Measurements from ENCODE around the gene HIPK1. TPM values are rescaled to one million over a fixed set of nuclear protein-coding genes. Genes with fewer than 3 reads are reported as not detected.

The HIPK1 gene
- total RNA-seq, 1 experiment from 2014 or later: 48.2 TPM

DNA sequence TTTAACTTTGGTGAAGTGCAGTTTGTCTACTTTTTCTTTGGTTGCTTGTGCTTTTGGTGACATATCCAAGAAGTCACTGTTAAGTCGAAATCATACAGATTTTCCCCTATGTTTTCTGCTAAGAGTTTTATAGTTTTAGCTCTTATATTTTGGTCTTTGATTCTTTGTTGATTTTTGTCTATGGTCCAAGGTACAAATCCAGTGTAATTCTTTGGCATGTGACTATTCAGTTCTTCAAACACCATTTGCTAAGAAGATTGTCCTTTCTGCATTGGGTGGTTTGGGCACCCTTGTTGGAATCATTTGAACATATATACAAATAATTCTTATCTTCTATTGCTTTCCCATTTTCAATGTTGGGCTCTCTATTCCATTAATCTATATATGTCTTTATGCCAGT, 16.2 kb downstream of the HIPK1 start:
- H3K4me3 ChIP-seq (ENCODE audit: low read depth, low read length): no peak overlapping the region
- no peaks in the 10 kb centered on the region for H3K27me3 ChIP-seq (replicated peaks; ENCODE audit: control insufficient read depth, insufficient read depth, low read length)
- POLR2A ChIA-PET: no interaction called here
- BruUV-seq (replicated peaks): no TSS peak
- TF ChIP-seq, protein P1, sequence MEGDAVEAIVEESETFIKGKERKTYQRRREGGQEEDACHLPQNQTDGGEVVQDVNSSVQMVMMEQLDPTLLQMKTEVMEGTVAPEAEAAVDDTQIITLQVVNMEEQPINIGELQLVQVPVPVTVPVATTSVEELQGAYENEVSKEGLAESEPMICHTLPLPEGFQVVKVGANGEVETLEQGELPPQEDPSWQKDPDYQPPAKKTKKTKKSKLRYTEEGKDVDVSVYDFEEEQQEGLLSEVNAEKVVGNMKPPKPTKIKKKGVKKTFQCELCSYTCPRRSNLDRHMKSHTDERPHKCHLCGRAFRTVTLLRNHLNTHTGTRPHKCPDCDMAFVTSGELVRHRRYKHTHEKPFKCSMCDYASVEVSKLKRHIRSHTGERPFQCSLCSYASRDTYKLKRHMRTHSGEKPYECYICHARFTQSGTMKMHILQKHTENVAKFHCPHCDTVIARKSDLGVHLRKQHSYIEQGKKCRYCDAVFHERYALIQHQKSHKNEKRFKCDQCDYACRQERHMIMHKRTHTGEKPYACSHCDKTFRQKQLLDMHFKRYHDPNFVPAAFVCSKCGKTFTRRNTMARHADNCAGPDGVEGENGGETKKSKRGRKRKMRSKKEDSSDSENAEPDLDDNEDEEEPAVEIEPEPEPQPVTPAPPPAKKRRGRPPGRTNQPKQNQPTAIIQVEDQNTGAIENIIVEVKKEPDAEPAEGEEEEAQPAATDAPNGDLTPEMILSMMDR (IDR thresholded peaks at IDR 0.05; ENCODE audit: insufficient read depth in 1 of 2, low read depth in 1 of 2, low read length in 1 of 2, severe bottlenecking in 1 of 2, unreplicated experiment in 1 of 2): no peak
- no peaks in the 10 kb centered on the region for H3K27me3 Mint-ChIP-seq (ENCODE audit: insufficient read depth, unreplicated experiment)
- no peaks in the 10 kb centered on the region for H3K9me3 Mint-ChIP-seq (ENCODE audit: unreplicated experiment)
- intact Hi-C loops (cut with micrococcal nuclease; ENCODE audit: unreplicated experiment): no loop called here
- peaks cover 27% of the 10 kb centered on the region for H3K36me3 Mint-ChIP-seq (ENCODE audit: insufficient read depth, unreplicated experiment)
- H3K9me3 ChIP-seq: no peaks in the 10 kb centered on the region
- CTCF ChIA-PET: no interaction called here
- DNase-seq: no peak
- peaks cover 30% of the 10 kb centered on the region for H3K4me1 ChIP-seq
- no peaks in the 10 kb centered on the region; the same call in 1 of the 2 replicates for H3K36me3 ChIP-seq (ENCODE audit: control insufficient read depth, insufficient read depth, low read length)
- H3K4me3 Mint-ChIP-seq (ENCODE audit: unreplicated experiment): no peak overlapping the region
- H3K4me1 Mint-ChIP-seq (ENCODE audit: low read depth, unreplicated experiment): peaks cover 17% of the 10 kb centered on the region
- no peak overlapping the region for H3K27ac Mint-ChIP-seq (ENCODE audit: unreplicated experiment)

DNA sequence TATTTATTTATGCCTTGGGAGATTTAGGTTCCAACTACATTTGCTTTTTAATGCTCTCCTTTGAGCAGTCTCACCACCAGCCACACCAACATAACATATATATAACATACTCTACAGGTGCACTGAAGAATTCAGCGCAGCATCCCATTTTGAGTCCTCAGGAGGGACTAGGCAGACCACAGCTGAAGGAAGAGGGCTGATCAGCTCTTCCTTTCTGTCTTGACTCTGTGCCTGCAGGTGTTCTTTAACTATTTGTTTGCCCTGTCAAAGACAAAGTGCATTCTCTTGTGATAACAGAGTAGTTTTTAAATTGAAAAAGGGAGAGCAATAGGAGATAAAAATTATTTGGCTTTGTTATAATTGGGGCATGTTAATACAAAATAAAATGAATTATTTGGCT, 17.0 kb downstream of the HIPK1 start:
- H3K36me3 ChIP-seq (ENCODE audit: control insufficient read depth, insufficient read depth, low read length): no peaks in the 10 kb centered on the region
- ChIA-PET CTCF (no interaction called here), POLR2A (interaction anchor here (0.6 kb wide), 1 partner anchor 201 kb away, joined by 3 read pairs; no protein-coding TSS in a partner anchor)
- intact Hi-C loops (cut with micrococcal nuclease; ENCODE audit: unreplicated experiment): no loop called here
- TF ChIP-seq, protein P1 (IDR thresholded peaks at IDR 0.05; ENCODE audit: insufficient read depth in 1 of 2, low read depth in 1 of 2, low read length in 1 of 2, severe bottlenecking in 1 of 2, unreplicated experiment in 1 of 2): no peak
- Mint-ChIP-seq H3K27me3 (ENCODE audit: insufficient read depth, unreplicated experiment) (no peaks in the 10 kb centered on the region), H3K4me1 (ENCODE audit: low read depth, unreplicated experiment) (peaks cover 17% of the 10 kb centered on the region), H3K36me3 (ENCODE audit: insufficient read depth, unreplicated experiment) (peaks cover 19% of the 10 kb centered on the region), H3K4me3 (ENCODE audit: unreplicated experiment) (no peak overlapping the region), H3K9me3 (ENCODE audit: unreplicated experiment) (no peaks in the 10 kb centered on the region), H3K27ac (ENCODE audit: unreplicated experiment) (no peak overlapping the region)
- no TSS peak for BruUV-seq (replicated peaks)
- no peaks in the 10 kb centered on the region for H3K27me3 ChIP-seq (replicated peaks; ENCODE audit: control insufficient read depth, insufficient read depth, low read length)
- DNase-seq: no peak
- no peak overlapping the region for H3K4me3 ChIP-seq (ENCODE audit: low read depth, low read length)
- no peaks in the 10 kb centered on the region for H3K9me3 ChIP-seq
- peaks cover 30% of the 10 kb centered on the region for H3K4me1 ChIP-seq

DNA sequence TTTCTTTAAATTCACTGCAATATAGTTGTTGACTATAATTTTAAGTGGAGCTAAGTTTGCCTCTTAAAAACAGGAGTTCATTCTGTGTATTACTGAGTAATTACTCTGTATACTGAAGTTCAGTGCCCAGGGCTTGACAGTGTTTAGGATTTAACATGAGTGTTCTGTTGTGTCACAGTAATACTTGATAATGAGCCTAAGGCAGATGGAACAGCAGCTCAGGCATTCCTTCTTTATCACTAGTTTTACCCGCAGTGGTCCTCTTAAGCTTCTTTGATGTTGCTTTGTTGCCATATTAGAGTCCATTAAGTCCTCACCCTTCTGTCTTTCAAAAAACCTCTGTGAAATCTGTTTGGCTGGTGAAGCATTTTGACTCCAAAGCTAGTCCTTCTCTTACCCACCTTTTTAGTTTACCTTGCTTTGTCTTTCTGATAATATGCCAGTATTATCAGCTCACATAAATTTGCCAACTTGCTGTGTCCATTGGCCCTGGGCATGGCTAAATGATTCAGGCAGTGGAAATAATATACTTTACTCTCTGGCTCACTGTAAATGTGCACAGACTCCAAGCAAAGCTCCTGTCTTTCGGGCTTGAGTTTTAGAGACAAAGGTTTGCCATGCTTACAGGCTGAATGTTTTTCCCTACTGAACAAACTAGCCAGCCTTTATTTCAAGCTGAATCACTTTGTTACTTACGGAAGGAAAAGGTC, 17.7 kb downstream of the HIPK1 start:
- CTCF ChIA-PET: no interaction called here
- no peak overlapping the region for H3K27ac Mint-ChIP-seq (ENCODE audit: unreplicated experiment)
- Histone ChIP-seq H3K4me3 (ENCODE audit: low read depth, low read length) (no peak overlapping the region), H3K4me1 (peaks cover 30% of the 10 kb centered on the region), H3K27me3 (replicated peaks; ENCODE audit: control insufficient read depth, insufficient read depth, low read length) (no peaks in the 10 kb centered on the region), H3K9me3 (no peaks in the 10 kb centered on the region), H3K36me3 (ENCODE audit: control insufficient read depth, insufficient read depth, low read length) (no peaks in the 10 kb centered on the region)
- H3K27me3 Mint-ChIP-seq (ENCODE audit: insufficient read depth, unreplicated experiment): no peaks in the 10 kb centered on the region
- no TSS peak for BruUV-seq (replicated peaks)
- POLR2A ChIA-PET: interaction anchor here (0.6 kb wide), 1 partner anchor 202 kb away, joined by 3 read pairs; no protein-coding TSS in a partner anchor
- H3K4me3 Mint-ChIP-seq (ENCODE audit: unreplicated experiment): no peak overlapping the region
- peaks cover 17% of the 10 kb centered on the region for H3K4me1 Mint-ChIP-seq (ENCODE audit: low read depth, unreplicated experiment)
- peaks cover 19% of the 10 kb centered on the region for H3K36me3 Mint-ChIP-seq (ENCODE audit: insufficient read depth, unreplicated experiment)
- no peak for DNase-seq
- intact Hi-C loops (cut with micrococcal nuclease; ENCODE audit: unreplicated experiment): no loop called here
- TF ChIP-seq, protein P1 (IDR thresholded peaks at IDR 0.05; ENCODE audit: insufficient read depth in 1 of 2, low read depth in 1 of 2, low read length in 1 of 2, severe bottlenecking in 1 of 2, unreplicated experiment in 1 of 2): no peak
- H3K9me3 Mint-ChIP-seq (ENCODE audit: unreplicated experiment): no peaks in the 10 kb centered on the region

All from Caco-2 (cell line).